GM21390 (cell line): ENCODE data around the gene DGKD.

Experiments used
- ATAC-seq: cut with Tn5 transposase; IDR thresholded peaks from one replicate; pipeline ENCODE4 v1.9.1; 2021; ENCODE audit not compliant: unreplicated experiment

The DGKD gene

GRCh38 chr2:233443511-233444183 is 89.4 kb downstream of the DGKD start:
- no peak for ATAC-seq

- no peak for ATAC-seq
Observed at GRCh38 chr2:233444501-233444900, 90.2 kb downstream of the DGKD start.

- no peak for ATAC-seq
Observed at GRCh38 chr2:233445152-233445830, 91.0 kb downstream of the DGKD start.

- ATAC-seq = no peak
Observed at GRCh38 chr2:233446121-233446520, 91.8 kb downstream of the DGKD start.

- ATAC-seq = no peak
Observed at GRCh38 chr2:233446606-233447305, 92.5 kb downstream of the DGKD start.

- no peak for ATAC-seq
Observed at GRCh38 chr2:233447506-233448219, 93.4 kb downstream of the DGKD start.

- no peak for ATAC-seq
Observed at GRCh38 chr2:233448220-233448559, 93.9 kb downstream of the DGKD start.

- no peak for ATAC-seq
Observed at GRCh38 chr2:233448575-233448974, 94.3 kb downstream of the DGKD start.

- no peak for ATAC-seq
Observed at GRCh38 chr2:233449081-233449901, 95.0 kb downstream of the DGKD start.

GRCh38 chr2:233449921-233450863 is 95.9 kb downstream of the DGKD start:
- ATAC-seq = no peak

GRCh38 chr2:233450864-233451575 is 96.7 kb downstream of the DGKD start:
- ATAC-seq = no peak

- ATAC-seq = no peak
Observed at GRCh38 chr2:233451950-233452349, 97.7 kb downstream of the DGKD start.

- no peak for ATAC-seq
Observed at GRCh38 chr2:233453111-233453915, 99.0 kb downstream of the DGKD start.

- no peak for ATAC-seq
Observed at GRCh38 chr2:233453916-233454315, 99.6 kb downstream of the DGKD start.

GRCh38 chr2:233455006-233455405 is 100.7 kb downstream of the DGKD start:
- ATAC-seq = no peak

- ATAC-seq = no peak
Observed at GRCh38 chr2:233455491-233455890, 101.2 kb downstream of the DGKD start.

- ATAC-seq = no peak
Observed at GRCh38 chr2:233456111-233456510, 101.8 kb downstream of the DGKD start.

- ATAC-seq = no peak
Observed at GRCh38 chr2:233456934-233457333, 102.6 kb downstream of the DGKD start.
